ENCODE measurements around the gene SLC35A1. TPM values are rescaled to one million over a fixed set of nuclear protein-coding genes. Genes with fewer than 3 reads are reported as not detected.

The SLC35A1 gene
- total RNA-seq, 2 donors from 2014 or later: 10.3 to 11.6 TPM

- TF ChIP-seq CTCF (IDR thresholded peaks at IDR 0.05): no peak
- Histone ChIP-seq H3K36me3 (peaks cover 14% of the 10 kb centered on the region), H3K4me3 (no peak overlapping the region), H3K27me3 (no peaks in the 10 kb centered on the region), H3K9me3 (no peaks in the 10 kb centered on the region), H3K27ac (no peak overlapping the region), H3K4me1 (no peaks in the 10 kb centered on the region)
- DNase-seq (ENCODE audit: low spot score): no peak
These were observed 61.7 kb downstream of the SLC35A1 start for GRCh38 chr6:87534377-87535047.

GRCh38 chr6:87538510-87539260, 65.9 kb downstream of the SLC35A1 start:
- no peak for TF ChIP-seq CTCF (IDR thresholded peaks at IDR 0.05)
- H3K9me3 ChIP-seq: no peaks in the 10 kb centered on the region
- H3K27ac ChIP-seq: no peak overlapping the region
- H3K4me1 ChIP-seq: peaks cover 0 to 6% of the 10 kb centered on the region in 2 donors
- H3K4me3 ChIP-seq: no peak overlapping the region
- no peak for DNase-seq (ENCODE audit: low spot score)
- H3K27me3 ChIP-seq: no peaks in the 10 kb centered on the region
- peaks cover 7% of the 10 kb centered on the region for H3K36me3 ChIP-seq

GRCh38 chr6:87539554-87539953, 66.8 kb downstream of the SLC35A1 start:
- Histone ChIP-seq H3K27ac (no peak overlapping the region), H3K4me3 (no peak overlapping the region), H3K4me1 (peaks cover 0 to 6% of the 10 kb centered on the region in 2 donors), H3K36me3 (peaks cover 13% of the 10 kb centered on the region), H3K9me3 (no peaks in the 10 kb centered on the region), H3K27me3 (no peaks in the 10 kb centered on the region)
- TF ChIP-seq CTCF (IDR thresholded peaks at IDR 0.05): no peak
- DNase-seq (ENCODE audit: low spot score): no peak

GRCh38 chr6:87540539-87540938, 67.8 kb downstream of the SLC35A1 start:
- DNase-seq (ENCODE audit: low spot score): no peak
- Histone ChIP-seq H3K36me3 (peaks cover 20% of the 10 kb centered on the region), H3K4me3 (no peak overlapping the region), H3K27me3 (no peaks in the 10 kb centered on the region), H3K27ac (no peak overlapping the region), H3K9me3 (no peaks in the 10 kb centered on the region), H3K4me1 (peaks cover 0 to 6% of the 10 kb centered on the region in 2 donors)
- TF ChIP-seq CTCF (IDR thresholded peaks at IDR 0.05): no peak

- Histone ChIP-seq H3K36me3 (peaks cover 20% of the 10 kb centered on the region), H3K27ac (peak overlapping the region in 1 of 2 donors; percentile 38)
These were observed 68.3 kb downstream of the SLC35A1 start for GRCh38 chr6:87541041-87541440.

More at GRCh38 chr6:87541041-87541440, 68.3 kb downstream of the SLC35A1 start:
- H3K9me3 ChIP-seq: no peaks in the 10 kb centered on the region
- DNase-seq (ENCODE audit: low spot score): no peak
- H3K4me3 ChIP-seq: no peak overlapping the region
- H3K4me1 ChIP-seq: peaks cover 0 to 6% of the 10 kb centered on the region in 2 donors
- TF ChIP-seq CTCF (IDR thresholded peaks at IDR 0.05): no peak
- H3K27me3 ChIP-seq: no peaks in the 10 kb centered on the region
